Upper lobe of right lung (tissue), 1 donor: ENCODE data around the gene RGS19. TPM values are rescaled to one million over a fixed set of nuclear protein-coding genes. Genes with fewer than 3 reads are reported as not detected.
A peak's percentile ranks its signal among the peaks of the same experiment; 100 is the strongest.

Experiments
- ATAC-seq: fragments of 200-7000 bp; cut with Tn5 transposase; one replicate; pipeline ENCODE4 v1.9.1; 2020; ENCODE audit warnings: mild to moderate bottlenecking, moderate library complexity
- DNase-seq: peaks from one replicate; pipeline ENCODE4 v3.0.0-alpha.2; 2020
- H3K27ac ChIP-seq: fragments of 200-600 bp; one replicate; pipeline ENCODE4 v1.8.0; 2022
- H3K27me3 ChIP-seq: fragments of 200-600 bp; one replicate; pipeline ENCODE4 v1.8.0; 2022; ENCODE audit warnings: mild to moderate bottlenecking
- H3K36me3 ChIP-seq: fragments of 200-600 bp; one replicate; pipeline ENCODE4 v1.8.0; 2022
- H3K4me1 ChIP-seq: fragments of 200-600 bp; one replicate; pipeline ENCODE4 v1.8.0; 2022
- H3K4me3 ChIP-seq: fragments of 200-600 bp; one replicate; pipeline ENCODE4 v1.8.0; 2022; ENCODE audit warnings: mild to moderate bottlenecking
- H3K9me3 ChIP-seq: fragments of 200-600 bp; one replicate; pipeline ENCODE4 v1.8.0; 2022
- CTCF ChIP-seq: fragments of 200-600 bp; IDR thresholded peaks from one replicate; pipeline ENCODE4 v1.8.0; 2022; ENCODE audit warnings: antibody characterized with exemption
- intact Hi-C: fragments of 100-400 bp; cut with DNase I; formaldehyde crosslinking; loops from one replicate; pipeline ENCODE4 v1.11.0; 2022
- total RNA-seq: library from RNA; stranded (reverse); fragmentation: NEBNext Ultra II Directional; extraction: Animal tissue kit (Norgen Biotek cat#: 25700); gene quantifications from one replicate; pipeline ENCODE4 v1.2.1, GENCODE V29; 2021
- donor health status: DM: no; HTN: yes; CAD: no; lungs with severe emphysema.

Gene RGS19
- total RNA-seq, 1 donor from 2014 or later = 40.8 TPM

GRCh38 chr20:64116541-64117431, 37.5 kb upstream of the RGS19 start:
- H3K27me3 ChIP-seq = peaks cover 5% of the 10 kb centered on the region
- H3K9me3 ChIP-seq = no peaks in the 10 kb centered on the region

GRCh38 chr20:64116016-64116415, 36.7 kb upstream of the RGS19 start:
- Histone ChIP-seq H3K36me3 (no peaks in the 10 kb centered on the region), H3K4me3 (no peak overlapping the region), H3K9me3 (no peaks in the 10 kb centered on the region), H3K27me3 (no peaks in the 10 kb centered on the region), H3K4me1 (no peaks in the 10 kb centered on the region), H3K27ac (no peak overlapping the region)
- intact Hi-C loops = no loop called here
- TF ChIP-seq CTCF = no peak
- no peak for ATAC-seq
- DNase-seq = peak; percentile 48

More at GRCh38 chr20:64116541-64117431, 37.5 kb upstream of the RGS19 start:
- DNase-seq (peak; percentile 51), ATAC-seq (no peak)
- Histone ChIP-seq H3K36me3 (no peaks in the 10 kb centered on the region), H3K4me1 (no peaks in the 10 kb centered on the region), H3K4me3 (no peak overlapping the region), H3K27ac (no peak overlapping the region)
- intact Hi-C loops = no loop called here
- TF ChIP-seq CTCF = no peak

GRCh38 chr20:64115171-64115911, 36.0 kb upstream of the RGS19 start:
- Histone ChIP-seq H3K27ac (no peak overlapping the region), H3K4me1 (no peaks in the 10 kb centered on the region), H3K36me3 (no peaks in the 10 kb centered on the region), H3K27me3 (no peaks in the 10 kb centered on the region), H3K4me3 (no peak overlapping the region), H3K9me3 (no peaks in the 10 kb centered on the region)
- ATAC-seq = no peak
- intact Hi-C loops = no loop called here
- peak; percentile 45 for DNase-seq
- no peak for TF ChIP-seq CTCF

- DNase-seq = peak; percentile 56
- Histone ChIP-seq H3K9me3 (no peaks in the 10 kb centered on the region), H3K27me3 (no peaks in the 10 kb centered on the region), H3K27ac (no peak overlapping the region), H3K4me3 (no peak overlapping the region), H3K36me3 (no peaks in the 10 kb centered on the region), H3K4me1 (no peaks in the 10 kb centered on the region)
- no peak for TF ChIP-seq CTCF
- intact Hi-C loops = no loop called here
- no peak for ATAC-seq
Observed at GRCh38 chr20:64114356-64114971, 35.1 kb upstream of the RGS19 start.

- Histone ChIP-seq H3K4me3 (no peak overlapping the region), H3K36me3 (no peaks in the 10 kb centered on the region), H3K4me1 (no peaks in the 10 kb centered on the region), H3K27ac (no peak overlapping the region), H3K9me3 (no peaks in the 10 kb centered on the region), H3K27me3 (no peaks in the 10 kb centered on the region)
- TF ChIP-seq CTCF = no peak
- ATAC-seq (no peak), DNase-seq (peak; percentile 54)
- intact Hi-C loops = no loop called here
Observed at GRCh38 chr20:64113796-64114355, 34.6 kb upstream of the RGS19 start.
